Raji (cell line): Measurements from ENCODE around the gene STRADA.

Experiments used
- POLR2A ChIP-seq: IDR thresholded peaks from 2 replicates; pipeline ENCODE4 v1.6.1; 2011; ENCODE audit warnings: low read depth, low read length, control low read depth; ENCODE audit not compliant: insufficient read depth

Gene STRADA, protein sequence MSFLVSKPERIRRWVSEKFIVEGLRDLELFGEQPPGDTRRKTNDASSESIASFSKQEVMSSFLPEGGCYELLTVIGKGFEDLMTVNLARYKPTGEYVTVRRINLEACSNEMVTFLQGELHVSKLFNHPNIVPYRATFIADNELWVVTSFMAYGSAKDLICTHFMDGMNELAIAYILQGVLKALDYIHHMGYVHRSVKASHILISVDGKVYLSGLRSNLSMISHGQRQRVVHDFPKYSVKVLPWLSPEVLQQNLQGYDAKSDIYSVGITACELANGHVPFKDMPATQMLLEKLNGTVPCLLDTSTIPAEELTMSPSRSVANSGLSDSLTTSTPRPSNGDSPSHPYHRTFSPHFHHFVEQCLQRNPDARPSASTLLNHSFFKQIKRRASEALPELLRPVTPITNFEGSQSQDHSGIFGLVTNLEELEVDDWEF

DNA sequence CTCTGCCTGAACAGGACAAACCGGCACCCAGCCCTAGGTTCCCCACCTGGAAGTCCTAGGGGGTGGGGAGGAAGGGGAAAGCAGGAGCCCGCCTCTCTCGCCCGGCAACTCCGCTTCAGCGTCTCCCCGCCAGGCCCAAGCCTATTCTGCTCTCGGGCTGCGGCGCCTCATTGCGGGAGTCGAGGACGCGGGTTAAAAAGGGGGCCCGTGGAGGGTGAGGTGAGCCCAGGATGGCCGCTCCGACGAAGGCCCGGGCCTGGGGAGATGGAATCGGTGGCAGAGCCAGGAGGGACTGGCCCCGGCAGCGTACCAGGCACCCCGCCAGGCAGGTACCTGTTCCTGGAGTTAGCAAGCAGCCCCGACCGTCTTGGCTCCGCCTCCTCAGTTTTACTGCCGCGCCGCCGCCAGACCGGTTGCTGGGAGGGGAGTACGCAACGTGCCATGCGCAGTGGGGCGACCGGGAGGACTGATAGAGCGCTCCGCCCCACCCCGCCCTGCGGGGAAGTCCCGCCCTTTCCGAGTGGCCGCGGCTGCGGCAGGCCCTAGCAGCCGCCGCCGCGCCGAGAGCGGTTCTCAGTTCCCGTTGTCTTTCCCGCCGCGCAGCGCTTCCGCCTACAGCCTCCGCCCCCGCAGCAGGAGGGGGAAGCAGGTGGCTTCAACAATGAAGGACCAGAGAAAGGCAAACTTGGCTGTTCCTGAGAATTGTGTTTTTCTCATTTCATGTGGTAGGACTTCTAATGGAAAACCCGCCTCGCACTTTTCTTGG, at the start of gene STRADA:
STRADA (minus strand) TSS at position 392 of the 766 bp plus-strand sequence. CDS start 13,430 bp downstream, outside the sequence.
- peak; percentile 96 for TF ChIP-seq POLR2A

- no peak for TF ChIP-seq POLR2A
These were observed 48.5 kb upstream of the STRADA start for GRCh38 chr17:63790057-63790456.

- no peak for TF ChIP-seq POLR2A
These were observed 45.5 kb upstream of the STRADA start for GRCh38 chr17:63786971-63787711.

DNA sequence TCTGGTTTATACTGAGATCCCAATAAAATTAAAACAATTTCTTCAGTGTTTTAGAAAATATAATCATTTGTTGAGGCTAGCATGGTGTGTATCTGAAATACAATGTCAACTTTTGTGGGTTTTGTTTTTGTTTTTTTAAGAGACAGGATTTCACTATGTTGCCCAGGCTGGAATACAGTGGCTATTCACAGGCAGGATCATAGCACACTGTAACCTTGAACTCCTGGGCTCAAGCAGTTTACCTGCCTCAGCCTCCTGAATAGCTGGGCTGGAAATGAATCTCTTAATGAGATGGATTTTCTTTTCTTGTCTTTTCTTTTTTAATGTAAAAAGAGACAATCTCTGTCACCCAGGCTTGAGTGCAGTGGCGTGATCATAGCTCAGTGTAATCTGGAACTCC, 44.5 kb upstream of the STRADA start:
- no peak for TF ChIP-seq POLR2A

GRCh38 chr17:63785556-63785955, 44.0 kb upstream of the STRADA start:
- TF ChIP-seq POLR2A = no peak

DNA sequence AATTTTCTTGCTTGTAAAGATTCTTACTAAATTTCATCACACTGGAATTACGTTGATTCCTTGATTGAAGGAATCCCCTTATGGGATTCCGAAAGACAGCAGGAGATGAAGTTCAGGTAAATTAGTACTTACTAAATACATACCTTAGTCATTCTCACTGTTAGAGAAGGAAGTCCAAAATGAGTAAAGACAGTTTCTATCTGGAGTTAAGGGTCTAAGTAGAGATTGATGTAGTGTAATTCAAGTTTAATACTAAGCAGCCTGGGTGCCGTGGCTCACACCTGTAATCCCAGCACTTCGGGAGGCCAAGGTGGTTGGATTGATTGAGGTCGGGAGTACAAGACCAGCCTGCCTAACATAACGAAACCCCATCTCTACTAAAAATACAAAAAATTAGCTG, 41.9 kb upstream of the STRADA start:
- TF ChIP-seq POLR2A = no peak

- TF ChIP-seq POLR2A = no peak
These were observed 39.3 kb upstream of the STRADA start for GRCh38 chr17:63780928-63781327.

DNA sequence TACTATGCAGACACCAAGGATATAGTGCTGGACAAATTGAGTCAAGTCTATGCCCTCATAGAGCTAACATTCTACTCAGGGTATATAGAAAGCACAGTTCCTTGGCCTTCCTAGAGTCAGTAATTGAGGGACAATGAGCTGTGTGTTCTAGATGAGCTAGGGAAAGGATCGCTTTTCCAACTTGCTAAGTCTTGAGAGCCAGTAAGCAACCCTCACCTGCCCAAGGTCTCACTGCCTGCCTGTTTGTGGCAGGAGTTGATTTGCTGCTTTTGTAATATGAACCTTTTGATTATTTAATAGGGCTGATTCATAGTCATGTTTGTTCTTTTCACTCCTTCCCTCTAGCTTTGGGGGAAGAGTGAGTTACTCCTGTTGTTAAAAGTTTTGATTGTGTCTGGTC, 38.9 kb upstream of the STRADA start:
- TF ChIP-seq POLR2A = no peak

DNA sequence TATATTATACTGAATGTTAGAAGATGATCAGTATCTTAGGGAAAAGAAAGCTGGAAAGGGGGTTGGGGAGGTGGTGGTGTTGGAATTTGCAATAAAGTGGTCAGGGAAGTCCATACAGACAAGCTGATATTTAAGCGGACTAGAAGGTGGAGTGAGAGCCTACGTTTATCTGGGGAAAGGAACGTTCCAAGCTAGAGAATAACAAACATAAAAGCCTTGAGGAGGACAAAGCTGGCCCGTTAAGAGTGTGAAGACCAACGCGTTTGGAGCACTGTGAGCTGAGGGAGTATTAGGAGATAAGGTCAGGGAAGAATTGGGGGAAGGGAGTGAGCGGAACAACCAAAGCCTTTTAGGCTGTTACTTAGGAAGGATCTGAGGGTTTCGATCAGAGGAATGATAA, 33.8 kb upstream of the STRADA start:
- TF ChIP-seq POLR2A = no peak

DNA sequence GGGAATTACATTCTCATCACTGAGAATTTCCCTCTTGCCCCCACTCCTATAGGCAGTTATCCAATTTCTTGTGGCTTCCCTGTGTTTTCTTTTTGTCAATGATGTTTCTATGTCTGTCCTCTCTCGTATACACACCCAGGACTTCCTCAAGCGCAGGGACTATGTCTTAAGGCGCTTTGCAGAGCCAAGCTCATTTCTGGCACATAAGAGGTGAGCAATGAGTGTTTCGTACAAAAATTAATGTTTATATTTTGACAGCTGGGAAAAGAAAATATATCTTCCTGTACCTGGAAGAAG, 33.3 kb upstream of the STRADA start:
- TF ChIP-seq POLR2A = no peak

GRCh38 chr17:63774141-63774968, 32.8 kb upstream of the STRADA start, which contains the start of gene DDX42:
TSS of gene DDX42 (plus strand) at chr17:63774170. CDS start at chr17:63787050, 12,880 bp downstream.
- TF ChIP-seq POLR2A = no peak; the same call in 1 of the 2 replicates

DNA sequence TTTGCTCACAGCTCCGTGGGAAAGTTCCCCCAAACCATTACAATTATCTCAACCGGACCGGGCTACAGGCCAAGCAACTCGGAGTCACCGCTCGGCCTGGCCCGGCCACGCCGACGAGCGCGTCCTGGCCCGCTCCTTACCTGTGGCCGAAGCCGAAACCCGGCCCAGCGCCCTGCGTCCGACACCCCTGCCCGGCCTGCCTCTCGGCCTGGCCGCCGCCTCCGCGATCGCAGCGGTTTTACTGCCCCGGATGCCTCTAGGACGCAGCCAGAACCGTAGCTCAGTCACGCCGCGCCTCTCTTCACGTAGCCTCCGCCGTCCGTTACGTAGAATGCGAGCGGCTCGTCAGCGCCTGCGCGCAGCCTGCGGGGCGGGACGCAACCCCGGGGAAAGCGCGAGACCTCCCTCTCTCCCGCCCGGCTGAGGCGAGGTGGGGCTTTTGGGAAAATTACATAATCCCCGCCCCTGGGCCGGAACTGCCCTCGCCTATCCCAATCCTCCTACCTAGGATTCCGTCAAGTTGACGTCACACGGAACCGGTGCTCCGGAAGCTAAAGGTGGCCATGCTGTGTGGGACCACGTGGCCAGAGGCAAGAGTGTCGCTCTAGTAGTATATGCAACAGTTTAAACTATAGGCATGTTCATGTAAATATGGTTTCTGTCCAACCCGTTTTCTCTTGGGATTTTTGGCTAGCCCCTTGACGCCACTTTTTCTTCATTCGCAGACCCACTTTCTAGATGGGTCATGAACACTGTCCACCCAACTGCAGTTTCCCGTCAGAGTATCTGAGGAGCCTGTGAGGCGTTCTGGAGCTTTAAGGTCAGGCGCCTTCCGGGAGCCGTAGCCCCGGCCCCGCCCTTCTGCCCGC, 31.9 kb upstream of the STRADA start, which contains the start of gene CCDC47:
CCDC47 (minus strand) TSS at position 326 of the 869 bp plus-strand sequence. CDS start 7,422 bp downstream, outside the sequence.
- peak; percentile 80 for TF ChIP-seq POLR2A

GRCh38 chr17:63772801-63773271, 31.2 kb upstream of the STRADA start:
- TF ChIP-seq POLR2A = no peak
